Heart right ventricle (tissue), 16 donors: ENCODE measurements around the gene NBEA. TPM values are rescaled to one million over a fixed set of nuclear protein-coding genes. Genes with fewer than 3 reads are reported as not detected.

Source experiments
- ATAC-seq, 8 donors: fragments of 200-7000 bp; cut with Tn5 transposase; one replicate each; pipeline ENCODE4 v1.9.1; 2020; ENCODE audit warnings: mild to moderate bottlenecking in 8 of 8, moderate library complexity in 8 of 8, moderate number of reproducible peaks in 1 of 8
- DNase-seq, 2 donors: peaks; one replicate each; pipeline ENCODE4 v3.0.0-alpha.2; 2020
- H3K27ac ChIP-seq, 10 donors: fragments of 200-600 bp; sonication (generic) in 2 of 10; one replicate each; pipeline versions ENCODE4 v1.5.0 to v1.8.0; 2020 to 2022; ENCODE audit warnings: mild to moderate bottlenecking in 3 of 10
- H3K27me3 ChIP-seq, 7 donors: fragments of 200-600 bp; one replicate each; pipeline ENCODE4 v1.8.0; 2021 to 2022; ENCODE audit warnings: mild to moderate bottlenecking in 2 of 7
- H3K36me3 ChIP-seq, 9 donors: fragments of 200-600 bp; sonication (generic) in 1 of 9; one replicate each; pipeline versions ENCODE4 v1.5.0 to v1.8.0; 2020 to 2022; ENCODE audit warnings: mild to moderate bottlenecking in 2 of 9
- H3K4me1 ChIP-seq, 9 donors: fragments of 200-600 bp; sonication (generic) in 1 of 9; one replicate each; pipeline versions ENCODE4 v1.5.0 to v1.8.0; 2020 to 2022; ENCODE audit warnings: mild to moderate bottlenecking in 4 of 9
- H3K4me3 ChIP-seq, 10 donors: fragments of 200-600 bp; sonication (generic) in 2 of 10; one replicate each; pipeline versions ENCODE4 v1.5.0 to v1.8.0; 2020 to 2022; ENCODE audit warnings: mild to moderate bottlenecking in 7 of 10, moderate library complexity in 2 of 10
- H3K9me3 ChIP-seq, 11 donors: fragments of 200-600 bp in 10 of 11; sonication (generic) in 2 of 11; one replicate each; pipeline versions ENCODE4 v1.5.0 to v1.8.0; 2013 to 2022; ENCODE audit warnings: mild to moderate bottlenecking in 2 of 11, control low read depth in 1 of 11, moderate library complexity in 1 of 11
- CTCF ChIP-seq, 9 donors: fragments of 200-600 bp; sonication (generic) in 2 of 9; IDR thresholded peaks; one replicate each; pipeline versions ENCODE4 v1.5.0 to v1.8.0; 2021 to 2022; ENCODE audit warnings: antibody characterized with exemption in 9 of 9, mild to moderate bottlenecking in 5 of 9, moderate library complexity in 1 of 9
- WGBS, 2 donors: extraction: QIAGEN DNeasy Blood & Tissue Kit; methylation state at CpG; one replicate each; pipeline ENCODE4 v1.1.7; 2013; ENCODE audit warnings: inconsistent platforms in 1 of 2; 5-methylcytosine and 5-hydroxymethylcytosine counted together
- intact Hi-C, 10 donors: fragments of 100-400 bp; cut with DNase I; formaldehyde crosslinking; loops; one replicate each; pipeline versions ENCODE4 v1.11.1 to v1.14.2; 2022
- polyA plus RNA-seq, 2 donors: library from polyadenylated mRNA; stranded (reverse); fragments of 200-250 nt; gene quantifications; one replicate each; pipeline ENCODE4 v1.2.3, GENCODE V29; 2013
- total RNA-seq, 10 donors: library from RNA; stranded (reverse); fragmentation: NEBNext Ultra II Directional in 3 of 10; extraction: Animal tissue kit (Norgen Biotek cat#: 25700) in 3 of 10; gene quantifications; one replicate each; pipeline versions ENCODE4 v1.2.1 to v1.2.4, GENCODE V29; 2021 to 2023
- donor health status: Arrhythmogenic right ventricular cardiomyopathy.
- donor health status: ischemic (EF 13 %, LVEDD 7.1; RV severe dilation, severe dysfunction).
- donor health status: healthy with polysubstance abuse.
- donor health status: DM: no; HTN: yes; CAD: no.
- donor health status: DM: no; HTN: no; CAD: no.
- donor health status: ischemic (EF 25% LVEDD 6.9; RV normal size, moderate dysfunction).
- donor health status: ischemic (EF 25% LVEDD 5.7; RV mildly dilated, moderate dysfunction).
- donor health status: healthy.
- donor health status: DM: yes; HTN: yes; CAD: no.
- donor health status: Ischemic cardiomyopathy.
- donor health status: ischemic (EF 35%, LVEDD 5.7; RV mildly dilated, moderate dysfunction).
- donor health status: nonischemic (EF 11% LVEDD 7.7; RV severe dilation, severe dysfunction).
- donor health status: DM: yes; HTN: yes; CAD: no.
- donor health status: PGD.
- donor health status: ischemic (EF 29% LVEDD 5.4; RV normal size, mild dysfunction).
- donor health status: nonischemic (EF 23%, LVEDD 6.1; RV moderate dilation, normal function).

The NBEA gene
- total and polyA plus RNA-seq, 12 donors = 4.3 to 30.6 (median 24.5) TPM

GRCh38 chr13:35482527-35482926 is 540.5 kb downstream of the NBEA start:
- Histone ChIP-seq H3K4me3 (no peak overlapping the region), H3K27me3 (peaks cover 0 to 23% (median 0%) of the 10 kb centered on the region in 7 donors), H3K27ac (no peak overlapping the region), H3K4me1 (no peaks in the 10 kb centered on the region), H3K9me3 (peaks cover 0 to 6% (median 0%) of the 10 kb centered on the region in 11 donors), H3K36me3 (no peaks in the 10 kb centered on the region)
- ATAC-seq = no peak
- no peak for TF ChIP-seq CTCF (IDR thresholded peaks at IDR 0.05)
- WGBS, 2 donors = 96 to 98% methylated on average over 1 of the region's 1 CpG
- no peak for DNase-seq
- intact Hi-C loops = no loop called here

GRCh38 chr13:35483761-35484160 is 541.7 kb downstream of the NBEA start:
- no peak overlapping the region for H3K27ac ChIP-seq
- DNase-seq (no peak), ATAC-seq (no peak)
- TF ChIP-seq CTCF (IDR thresholded peaks at IDR 0.05) = no peak
- H3K27me3 ChIP-seq = peaks cover 0 to 11% (median 0%) of the 10 kb centered on the region in 7 donors
- peaks cover 0 to under 1% (median 0%) of the 10 kb centered on the region in 11 donors for H3K9me3 ChIP-seq
- H3K4me3 ChIP-seq = no peak overlapping the region
- intact Hi-C loops = no loop called here
- no peaks in the 10 kb centered on the region for H3K4me1 ChIP-seq
- H3K36me3 ChIP-seq = no peaks in the 10 kb centered on the region
- WGBS, 2 donors = 96 to 97% methylated on average over 3 of the region's 3 CpGs

GRCh38 chr13:35484384-35484783 is 542.3 kb downstream of the NBEA start:
- H3K27ac ChIP-seq = no peak overlapping the region
- ATAC-seq = no peak
- no peaks in the 10 kb centered on the region for H3K36me3 ChIP-seq
- no peaks in the 10 kb centered on the region for H3K4me1 ChIP-seq
- intact Hi-C loops = no loop called here
- H3K27me3 ChIP-seq = peaks cover 0 to 4% (median 0%) of the 10 kb centered on the region in 7 donors
- no peak overlapping the region for H3K4me3 ChIP-seq
- DNase-seq = no peak
- no peak for TF ChIP-seq CTCF (IDR thresholded peaks at IDR 0.05)
- no peaks in the 10 kb centered on the region for H3K9me3 ChIP-seq
- 94 to 97% methylated on average over 2 of the region's 2 CpGs for WGBS, 2 donors

GRCh38 chr13:35485424-35485823 is 543.4 kb downstream of the NBEA start:
- ATAC-seq (no peak), DNase-seq (no peak)
- TF ChIP-seq CTCF (IDR thresholded peaks at IDR 0.05) = no peak
- 96 to 98% methylated on average over 3 of the region's 3 CpGs for WGBS, 2 donors
- Histone ChIP-seq H3K4me1 (no peaks in the 10 kb centered on the region), H3K9me3 (no peaks in the 10 kb centered on the region), H3K36me3 (no peaks in the 10 kb centered on the region), H3K27ac (no peak overlapping the region), H3K4me3 (no peak overlapping the region), H3K27me3 (no peaks in the 10 kb centered on the region)
- intact Hi-C loops = no loop called here
